HepG2 (cell line): ENCODE data around the gene NSFL1C. TPM values are rescaled to one million over a fixed set of nuclear protein-coding genes. Genes with fewer than 3 reads are reported as not detected.

Source experiments
- ATAC-seq: fragments of 200-7000 bp; cut with Tn5 transposase; 3 replicates; pipeline ENCODE4 v1.9.1; 2020; ENCODE audit warnings: mild to moderate bottlenecking, moderate library complexity
- BruUV-seq: library from RNA; stranded (reverse); fragments of 400-500 nt; replicated peaks from 2 replicates; lab custom pipeline; 2021; lab: Mats Ljungman, UMichigan
- CTCF ChIA-PET: fragments of 300-600 bp; formaldehyde crosslinking; extraction: SDS; loops from one replicate; lab custom pipeline; 2021; ENCODE audit warnings: low total read pairs, inconsistent platforms, low intra/inter-chr PET ratio; lab: Yijun Ruan, JAX
- POLR2A ChIA-PET: fragments of 350-600 bp; sonication (Branson Sonifier 250); formaldehyde crosslinking; loops from one replicate; lab custom pipeline; 2020; ENCODE audit warnings: antibody characterized with exemption, inconsistent platforms; lab: Yijun Ruan, JAX
- DNase-seq: peaks from one replicate; pipeline ENCODE4 v3.0.0-alpha.2; 2015; ENCODE audit warnings: low spot score
- FAIRE-seq: peaks from 3 replicates; lab custom pipeline; 2011; peaks lifted over from hg19 to GRCh38; lab: Jason Lieb, UNC
- H2AFZ ChIP-seq: one replicate; pipeline ENCODE4 v1.6.1; 2011; ENCODE audit warnings: low read length, inconsistent platforms
- H3K27ac ChIP-seq: fragments of 300-600 bp; 3 replicates; pipeline ENCODE4 v1.8.0; 2011; ENCODE audit warnings: mixed run types, mild to moderate bottlenecking, mixed read lengths, low read length, inconsistent platforms; ENCODE audit not compliant: insufficient read depth; ENCODE audit errors: extremely low read length
- H3K27me3 ChIP-seq, 2 experiments: fragments of 200-600 bp in 1 of 2; 2 replicates in 1 of 2; 3 replicates in 1 of 2; pipeline versions ENCODE4 v1.6.0 to v1.8.0; 2011; ENCODE audit warnings: low read length in 2 of 2, mild to moderate bottlenecking in 2 of 2, moderate library complexity in 2 of 2, inconsistent platforms in 1 of 2; ENCODE audit not compliant: insufficient read depth in 2 of 2, control insufficient read depth in 1 of 2
- H3K36me3 ChIP-seq, 2 experiments: fragments of 200-600 bp in 1 of 2; replicated peaks in 1 of 2; 2 replicates in 1 of 2; 3 replicates in 1 of 2; pipeline versions ENCODE4 v1.5.1 to v1.8.0; 2011; ENCODE audit warnings: low read length in 2 of 2, inconsistent platforms in 1 of 2; ENCODE audit not compliant: insufficient read depth in 2 of 2, control insufficient read depth in 1 of 2
- H3K4me1 ChIP-seq: 2 replicates; pipeline ENCODE4 v1.5.1; 2012; ENCODE audit warnings: low read length, inconsistent platforms; ENCODE audit not compliant: insufficient read depth
- H3K4me2 ChIP-seq: 2 replicates; pipeline ENCODE4 v1.6.0; 2011; ENCODE audit warnings: low read depth, low read length, inconsistent platforms
- H3K4me3 ChIP-seq, 3 experiments: fragments of 200-600 bp in 1 of 3; sonication (generic), shearing (Covaris generic) in 1 of 3; replicated peaks in 1 of 3; 2 replicates each; pipeline ENCODE4 v1.5.1; 2011 to 2016; ENCODE audit warnings: low read length in 3 of 3, inconsistent platforms in 2 of 3, low read depth in 2 of 3, mild to moderate bottlenecking in 2 of 3, control low read depth in 1 of 3, mixed read lengths in 1 of 3; ENCODE audit not compliant: insufficient read depth in 1 of 3
- H3K79me2 ChIP-seq: one replicate; pipeline ENCODE4 v1.6.1; 2011; ENCODE audit warnings: low read length, inconsistent platforms; ENCODE audit not compliant: insufficient read depth
- H3K9ac ChIP-seq: 2 replicates; pipeline ENCODE4 v1.6.0; 2011; ENCODE audit warnings: mild to moderate bottlenecking, low read depth, low read length, inconsistent platforms; ENCODE audit not compliant: insufficient read depth
- H3K9me3 ChIP-seq: 2 replicates; pipeline ENCODE4 v1.5.1; 2012; ENCODE audit warnings: mild to moderate bottlenecking, low read length
- H4K20me1 ChIP-seq: 2 replicates; pipeline ENCODE4 v1.6.0; 2011; ENCODE audit warnings: inconsistent platforms, mild to moderate bottlenecking, low read length, moderate library complexity; ENCODE audit not compliant: insufficient read depth
- ADNP ChIP-seq: sonication (generic); formaldehyde crosslinking; IDR thresholded peaks from 2 replicates; pipeline ENCODE4 v1.4.0; 2020; ENCODE audit warnings: missing genetic modification reagents
- ATAD3A ChIP-seq: sonication (generic); formaldehyde crosslinking; IDR thresholded peaks from 2 replicates; pipeline ENCODE4 v1.4.0; 2020; ENCODE audit warnings: missing genetic modification reagents
- ELF4 ChIP-seq: sonication (generic); formaldehyde crosslinking; IDR thresholded peaks from 2 replicates; pipeline ENCODE4 v1.5.0; 2020; ENCODE audit warnings: missing genetic modification reagents, mild to moderate bottlenecking, moderate library complexity, borderline replicate concordance
- GFI1 ChIP-seq: sonication (generic); formaldehyde crosslinking; IDR thresholded peaks from 2 replicates; pipeline ENCODE4 v1.5.0; 2020; ENCODE audit warnings: missing genetic modification reagents, mild to moderate bottlenecking, borderline replicate concordance
- ISX ChIP-seq: sonication (generic); formaldehyde crosslinking; conservative IDR thresholded peaks from 2 replicates; pipeline ENCODE4 v1.5.0; 2020; ENCODE audit warnings: missing genetic modification reagents
- MED8 ChIP-seq: sonication (generic); formaldehyde crosslinking; IDR thresholded peaks from 2 replicates; pipeline ENCODE4 v1.8.1; 2023; ENCODE audit warnings: mild to moderate bottlenecking, missing genetic modification reagents; ENCODE audit not compliant: insufficient replicate concordance
- NCOA5 ChIP-seq: sonication (generic); formaldehyde crosslinking; IDR thresholded peaks from 2 replicates; pipeline ENCODE4 v1.4.0; 2020; ENCODE audit warnings: missing genetic modification reagents
- SMAD9 ChIP-seq: sonication (generic); formaldehyde crosslinking; IDR thresholded peaks from 2 replicates; pipeline ENCODE4 v1.5.1; 2020; ENCODE audit warnings: mild to moderate bottlenecking, missing genetic modification reagents
- SP140L ChIP-seq: sonication (generic); formaldehyde crosslinking; IDR thresholded peaks from 2 replicates; pipeline ENCODE4 v1.4.0; 2020; ENCODE audit warnings: missing genetic modification reagents, borderline replicate concordance
- TBX3 ChIP-seq: fragments of 450-650 bp; IDR thresholded peaks from 2 replicates; pipeline ENCODE4 v1.6.1; 2017; ENCODE audit warnings: antibody characterized with exemption, mild to moderate bottlenecking, inconsistent platforms, borderline replicate concordance
- WGBS: methylation state at CpG from one replicate; pipeline ENCODE4 v1.1.6; 2017; ENCODE audit warnings: low lambda C conversion rate; 5-methylcytosine and 5-hydroxymethylcytosine counted together
- in situ Hi-C: cut with HindIII; loops from 2 replicates; pipeline ENCODE4 v1.10.0; 2017; ENCODE audit warnings: low pct_unique_long_range_greater_than_20kb; ENCODE audit not compliant: extremely low pct_ligation_motif_present
- intact Hi-C: fragments of 100-400 bp; cut with micrococcal nuclease; formaldehyde crosslinking; loops from one replicate; pipeline ENCODE4 v1.10.0; 2022; ENCODE audit not compliant: unreplicated experiment
- polyA plus RNA-seq, 8 experiments: library from polyadenylated mRNA; depleted of rRNA in 3 of 8; stranded (reverse) in 7 of 8; unstranded in 1 of 8; fragments of >200 nt; fragmentation: Illumina TruSeq in 4 of 8; extraction: Trizol in 4 of 8; gene quantifications; 2 replicates each; pipeline versions ENCODE4 v1.2.1 to v1.2.3, GENCODE V29; 2011 to 2016; ENCODE audit warnings: low read depth in 4 of 8, missing spikeins in 1 of 8, mixed read lengths in 1 of 8; ENCODE audit not compliant: insufficient read depth in 1 of 8
- total RNA-seq, 5 experiments: library from RNA; depleted of rRNA; stranded (reverse); fragments of >200 nt; fragmentation: Illumina TruSeq; extraction: Trizol; gene quantifications; 2 replicates each; pipeline ENCODE4 v1.2.3, GENCODE V29; 2016; ENCODE audit warnings: low read depth in 1 of 5
- TF ChIP-seq, protein P1 (sequence below): fragments of 450-650 bp; IDR thresholded peaks from 2 replicates; pipeline ENCODE4 v1.6.1; 2016

The NSFL1C gene
- total and polyA plus RNA-seq, 2 of the 13 experiments (the other 11 are each of a cell fraction or from before 2014, with no cell fraction given): 22.9 to 62.7 TPM

DNA sequence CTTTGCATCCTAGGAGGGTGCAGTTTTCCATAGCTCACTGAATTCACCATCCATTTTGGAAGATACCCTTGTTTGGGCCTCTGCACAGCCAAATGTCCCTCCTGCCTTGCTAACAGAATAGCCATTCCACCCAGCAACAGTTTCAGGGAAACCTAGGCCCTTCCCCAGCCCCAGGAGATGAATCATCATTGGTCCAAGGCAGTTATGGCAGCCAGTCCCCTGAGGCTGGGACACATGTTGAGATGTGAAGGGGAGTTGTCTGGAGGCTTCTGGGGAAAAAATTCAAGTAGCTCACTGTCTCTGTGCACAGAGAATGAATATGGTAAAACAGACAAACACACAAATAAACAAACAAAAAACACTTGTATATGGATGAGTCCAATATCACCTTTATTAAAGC is 41.9 kb upstream of the NSFL1C start:
- in situ Hi-C loops (no loop called here), intact Hi-C loops (no loop called here)
- H3K36me3 ChIP-seq: no peaks in the 10 kb centered on the region
- ChIA-PET POLR2A (no interaction called here), CTCF (no interaction called here)
- ATAC-seq: no peak
- no peaks in the 10 kb centered on the region for H3K9me3 ChIP-seq
- H3K9ac ChIP-seq: no peak overlapping the region
- H3K79me2 ChIP-seq: no peaks in the 10 kb centered on the region
- no peak overlapping the region for H3K4me2 ChIP-seq
- TF ChIP-seq TBX3 (no peak), MED8 (CRISPR knock-in tag) (no peak), ATAD3A (CRISPR knock-in tag) (no peak), ELF4 (CRISPR knock-in tag) (no peak), ISX (CRISPR knock-in tag) (no peak), NCOA5 (no peak), ADNP (CRISPR knock-in tag) (no peak), SP140L (CRISPR knock-in tag) (no peak), GFI1 (CRISPR knock-in tag) (no peak)
- peaks cover 0 to 3% of the 10 kb centered on the region in 2 experiments; a peak in 3 of 5 replicates for H3K27me3 ChIP-seq
- H4K20me1 ChIP-seq: no peaks in the 10 kb centered on the region
- no peak overlapping the region for H2AFZ ChIP-seq
- FAIRE-seq: no peak
- H3K4me3 ChIP-seq: no peak overlapping the region
- no peak for DNase-seq
- no peaks in the 10 kb centered on the region for H3K4me1 ChIP-seq
- BruUV-seq: no TSS peak
- no peak overlapping the region for H3K27ac ChIP-seq

DNA sequence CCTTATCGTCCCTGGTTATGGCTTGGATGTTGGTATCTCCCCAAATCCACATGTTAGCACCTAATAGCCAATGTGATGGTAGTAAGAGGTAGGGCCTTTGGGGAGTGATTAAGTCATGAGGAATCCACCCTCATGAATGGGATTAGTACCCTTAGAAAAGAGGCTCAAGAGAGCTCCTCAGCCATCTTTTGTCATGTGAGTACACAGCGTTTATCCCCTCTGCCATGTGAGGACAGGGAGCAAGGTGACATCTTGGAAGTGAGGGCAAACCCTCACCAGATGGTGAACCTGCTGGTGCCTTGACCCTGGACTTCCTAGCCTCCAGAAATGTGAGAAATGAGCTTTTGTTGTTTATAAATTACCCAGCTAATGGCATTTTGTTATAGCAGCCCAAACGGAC is 40.6 kb upstream of the NSFL1C start:
- no peak for FAIRE-seq

More for the DNA sequence above, 40.6 kb upstream of the NSFL1C start:
- Histone ChIP-seq H3K9me3 (no peaks in the 10 kb centered on the region), H3K79me2 (no peaks in the 10 kb centered on the region), H3K36me3 (no peaks in the 10 kb centered on the region), H4K20me1 (no peaks in the 10 kb centered on the region), H2AFZ (no peak overlapping the region), H3K4me1 (no peaks in the 10 kb centered on the region), H3K27me3 (peaks cover 0 to 3% of the 10 kb centered on the region in 2 experiments; a peak in 3 of 5 replicates), H3K4me3 (no peak overlapping the region), H3K4me2 (no peak overlapping the region), H3K9ac (no peak overlapping the region), H3K27ac (no peak overlapping the region)
- ChIA-PET POLR2A (no interaction called here), CTCF (no interaction called here)
- no TSS peak for BruUV-seq
- no peak for TF ChIP-seq SMAD9
- TF ChIP-seq, protein P1, sequence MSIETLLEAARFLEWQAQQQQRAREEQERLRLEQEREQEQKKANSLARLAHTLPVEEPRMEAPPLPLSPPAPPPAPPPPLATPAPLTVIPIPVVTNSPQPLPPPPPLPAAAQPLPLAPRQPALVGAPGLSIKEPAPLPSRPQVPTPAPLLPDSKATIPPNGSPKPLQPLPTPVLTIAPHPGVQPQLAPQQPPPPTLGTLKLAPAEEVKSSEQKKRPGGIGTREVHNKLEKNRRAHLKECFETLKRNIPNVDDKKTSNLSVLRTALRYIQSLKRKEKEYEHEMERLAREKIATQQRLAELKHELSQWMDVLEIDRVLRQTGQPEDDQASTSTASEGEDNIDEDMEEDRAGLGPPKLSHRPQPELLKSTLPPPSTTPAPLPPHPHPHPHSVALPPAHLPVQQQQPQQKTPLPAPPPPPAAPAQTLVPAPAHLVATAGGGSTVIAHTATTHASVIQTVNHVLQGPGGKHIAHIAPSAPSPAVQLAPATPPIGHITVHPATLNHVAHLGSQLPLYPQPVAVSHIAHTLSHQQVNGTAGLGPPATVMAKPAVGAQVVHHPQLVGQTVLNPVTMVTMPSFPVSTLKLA: peak; percentile 37; the same call in 1 of the 2 replicates
- in situ Hi-C loops: no loop called here
- DNase-seq (no peak), ATAC-seq (no peak)
- 10% methylated on average over 3 of the region's 3 CpGs for WGBS
- intact Hi-C loops: no loop called here
